GM12878 (cell line): ENCODE measurements around the gene NPW. TPM values are rescaled to one million over a fixed set of nuclear protein-coding genes. Genes with fewer than 3 reads are reported as not detected.

ENCODE experiments used
- ATAC-seq: fragments of 200-7000 bp; cut with Tn5 transposase; 3 replicates; pipeline ENCODE4 v1.9.1; 2020; ENCODE audit warnings: mild to moderate bottlenecking, moderate library complexity
- BruUV-seq: library from RNA; stranded (reverse); fragments of 400-500 nt; replicated peaks from 2 replicates; lab custom pipeline; 2021; lab: Mats Ljungman, UMichigan
- CTCF ChIA-PET: fragments of 300-600 bp; sonication (Branson Sonifier 250); formaldehyde crosslinking; extraction: SDS; loops from one replicate; lab custom pipeline; 2021; ENCODE audit warnings: inconsistent platforms; lab: Yijun Ruan, JAX
- POLR2A ChIA-PET: fragments of 350-600 bp; formaldehyde crosslinking; extraction: SDS; loops from one replicate; lab custom pipeline; 2021; ENCODE audit warnings: inconsistent platforms; lab: Charles Lee
- RAD21 ChIA-PET: fragments of 300-600 bp; sonication (Branson Sonifier 250); formaldehyde crosslinking; loops from one replicate; lab custom pipeline; 2023; ENCODE audit warnings: antibody characterized with exemption; ENCODE audit not compliant: unreplicated experiment; lab: Charles Lee
- SMC1A ChIA-PET: fragments of 300-600 bp; sonication (Branson Sonifier 250); formaldehyde crosslinking; loops from one replicate; lab custom pipeline; 2023; ENCODE audit not compliant: unreplicated experiment, uncharacterized antibody; lab: Charles Lee
- DNase-seq: peaks from one replicate; pipeline ENCODE4 v3.0.0-alpha.2; 2011; ENCODE audit warnings: low read depth, low spot score
- FAIRE-seq: peaks from 3 replicates; lab custom pipeline; 2011; peaks lifted over from hg19 to GRCh38; lab: Jason Lieb, UNC
- H2AFZ ChIP-seq: 2 replicates; pipeline ENCODE4 v1.6.0; 2011; ENCODE audit warnings: low read depth, low read length, control low read depth; ENCODE audit not compliant: control insufficient read depth
- H3K27ac ChIP-seq: 2 replicates; pipeline ENCODE4 v1.5.1; 2011; ENCODE audit warnings: control low read depth; ENCODE audit not compliant: control insufficient read depth, insufficient read depth
- H3K27me3 ChIP-seq, 2 experiments: replicated peaks in 1 of 2; 2 replicates each; pipeline versions ENCODE4 v1.6.0 to v1.6.1; 2011; ENCODE audit warnings: low read length in 1 of 2; ENCODE audit not compliant: control insufficient read depth in 2 of 2, insufficient read depth in 2 of 2
- H3K36me3 ChIP-seq, 2 experiments: 2 replicates each; pipeline ENCODE4 v1.5.1; 2011; ENCODE audit warnings: low read length in 1 of 2; ENCODE audit not compliant: control insufficient read depth in 2 of 2, insufficient read depth in 2 of 2
- H3K4me1 ChIP-seq: 2 replicates; pipeline ENCODE4 v1.6.1; 2011; ENCODE audit warnings: mild to moderate bottlenecking, low read length, moderate library complexity, mixed read lengths; ENCODE audit not compliant: control insufficient read depth, insufficient read depth
- H3K4me2 ChIP-seq: 2 replicates; pipeline ENCODE4 v1.6.0; 2011; ENCODE audit warnings: control low read depth; ENCODE audit not compliant: control insufficient read depth, insufficient read depth
- H3K4me3 ChIP-seq: fragments of 200-600 bp; sonication (generic); 2 replicates; pipeline ENCODE4 v1.5.1; 2016
- H3K79me2 ChIP-seq: 2 replicates; pipeline ENCODE4 v1.6.0; 2011; ENCODE audit warnings: low read length; ENCODE audit not compliant: control insufficient read depth, insufficient read depth
- H3K9ac ChIP-seq: 2 replicates; pipeline ENCODE4 v1.8.0; 2011; ENCODE audit warnings: low read length, control low read depth, mixed read lengths; ENCODE audit not compliant: control insufficient read depth, insufficient read depth
- H3K9me3 ChIP-seq: replicated peaks from 3 replicates; pipeline ENCODE4 v1.5.1; 2011; ENCODE audit warnings: mild to moderate bottlenecking, low read length; ENCODE audit not compliant: control insufficient read depth, insufficient read depth
- H4K20me1 ChIP-seq: 2 replicates; pipeline ENCODE4 v1.6.0; 2011; ENCODE audit not compliant: control insufficient read depth, insufficient read depth
- ATF2 ChIP-seq: IDR thresholded peaks from 2 replicates; pipeline ENCODE4 v1.6.1; 2012; ENCODE audit warnings: low read length, inconsistent platforms
- BMI1 ChIP-seq: fragments of 450-650 bp; IDR thresholded peaks from 2 replicates; pipeline ENCODE4 v1.6.1; 2016; ENCODE audit warnings: mild to moderate bottlenecking, moderate library complexity, borderline replicate concordance
- BRCA1 ChIP-seq: IDR thresholded peaks from 2 replicates; pipeline ENCODE4 v1.6.1; 2011; ENCODE audit warnings: low read depth, low read length, improper control_type of control experiment
- DPF2 ChIP-seq: fragments of 450-650 bp; IDR thresholded peaks from 2 replicates; pipeline ENCODE4 v1.6.1; 2017; ENCODE audit warnings: mild to moderate bottlenecking
- ELK1 ChIP-seq: IDR thresholded peaks from 2 replicates; pipeline ENCODE4 v1.6.1; 2012; ENCODE audit warnings: low read depth, low read length, improper control_type of control experiment
- GABPA ChIP-seq: IDR thresholded peaks from 2 replicates; pipeline ENCODE4 v1.6.1; 2014; ENCODE audit warnings: antibody characterized with exemption, low read depth, mild to moderate bottlenecking, inconsistent platforms
- IKZF2 ChIP-seq, 2 experiments: fragments of 450-650 bp; IDR thresholded peaks; 2 replicates each; pipeline ENCODE4 v1.6.1; 2017; ENCODE audit warnings: mild to moderate bottlenecking in 2 of 2, moderate library complexity in 2 of 2
- JUND ChIP-seq: IDR thresholded peaks from 2 replicates; pipeline ENCODE4 v1.6.1; 2012; ENCODE audit warnings: low read depth, mild to moderate bottlenecking, low read length, improper control_type of control experiment, moderate library complexity
- LARP7 ChIP-seq: fragments of 450-650 bp; IDR thresholded peaks from 2 replicates; pipeline ENCODE4 v1.6.1; 2017; ENCODE audit warnings: mild to moderate bottlenecking
- MAX ChIP-seq: IDR thresholded peaks from 2 replicates; pipeline ENCODE4 v1.6.1; 2012; ENCODE audit warnings: low read depth, low read length, improper control_type of control experiment
- MEF2A ChIP-seq: IDR thresholded peaks from 2 replicates; pipeline ENCODE4 v1.6.1; 2011; ENCODE audit warnings: low read depth, mild to moderate bottlenecking, low read length, moderate library complexity; ENCODE audit not compliant: insufficient read depth
- MXI1 ChIP-seq: fragments of 150-350 bp; IDR thresholded peaks from 2 replicates; pipeline ENCODE4 v1.6.1; 2011; ENCODE audit warnings: low read depth, mild to moderate bottlenecking, inconsistent platforms, low read length, improper control_type of control experiment
- NBN ChIP-seq: fragments of 450-650 bp; IDR thresholded peaks from 2 replicates; pipeline ENCODE4 v1.6.1; 2016
- NFIC ChIP-seq: IDR thresholded peaks from 2 replicates; pipeline ENCODE4 v1.6.1; 2012; ENCODE audit warnings: low read depth, mild to moderate bottlenecking, inconsistent platforms, low read length, moderate library complexity
- RELA ChIP-seq: fragments of 450-650 bp; IDR thresholded peaks from 2 replicates; pipeline ENCODE4 v1.8.0; 2014; ENCODE audit warnings: borderline replicate concordance; ENCODE audit not compliant: partially characterized antibody
- SPI1 ChIP-seq: IDR thresholded peaks from 2 replicates; pipeline ENCODE4 v1.6.1; 2011; ENCODE audit warnings: low read depth, mild to moderate bottlenecking, low read length, moderate library complexity, borderline replicate concordance; ENCODE audit not compliant: insufficient read depth
- ZBED1 ChIP-seq: IDR thresholded peaks from 2 replicates; pipeline ENCODE4 v1.6.1; 2016; ENCODE audit warnings: borderline replicate concordance
- ZNF274 ChIP-seq: IDR thresholded peaks from one replicate; pipeline ENCODE4 v1.8.0; 2011; ENCODE audit not compliant: insufficient read length, insufficient read depth
- WGBS: methylation state at CpG from one replicate; pipeline ENCODE4 v1.1.6; 2016; ENCODE audit warnings: low lambda C conversion rate; ENCODE audit not compliant: insufficient replicate concordance, insufficient coverage; ENCODE audit errors: missing lambda C conversion rate; 5-methylcytosine and 5-hydroxymethylcytosine counted together
- in situ Hi-C: fragments of 300-500 bp; cut with MboI; formaldehyde crosslinking; loops from 9 replicates; pipeline ENCODE4 v1.14.3; 2018; ENCODE audit warnings: mixed read lengths
- intact Hi-C: fragments of 100-400 bp; cut with micrococcal nuclease; formaldehyde crosslinking; loops from one replicate; pipeline ENCODE4 v1.14.2; 2022; ENCODE audit not compliant: unreplicated experiment
- polyA plus RNA-seq, 11 experiments: library from polyadenylated mRNA; depleted of rRNA in 4 of 11; unstranded in 6 of 11; stranded (reverse) in 5 of 11; fragments of >200 nt; fragmentation: Nextera tagmentation in 4 of 11; fragmentation: Illumina TruSeq in 1 of 11; extraction: Ambion mirVana in 4 of 11; extraction: Trizol in 1 of 11; gene quantifications; 1 replicate in 1 of 11; 2 replicates in 10 of 11; pipeline versions ENCODE4 v1.2.1 to v1.2.3, GENCODE V29; 2011 to 2016; ENCODE audit warnings: inconsistent platforms in 2 of 11, missing spikeins in 2 of 11, low read depth in 1 of 11
- total RNA-seq, 4 experiments: library from RNA; depleted of rRNA in 3 of 4; stranded (reverse); fragments of >200 nt in 3 of 4; fragmentation: Illumina TruSeq in 1 of 4; extraction: Trizol in 1 of 4; gene quantifications; 2 replicates each; pipeline versions ENCODE4 v1.2.1 to v1.2.3, GENCODE V29; 2013 to 2021

Gene NPW
- total and polyA plus RNA-seq, 10 of the 15 experiments (the other 5 are each of a cell fraction or from before 2014, with no cell fraction given) = 0.23 to 2.5 (median 0.98) TPM; not detected in 4

GRCh38 chr16:2031081-2031577, 11.5 kb downstream of the NPW start:
- ChIA-PET CTCF (no interaction called here), RAD21 (interaction anchor here (1.3 kb wide), 1 partner anchor 109 kb away, joined by 3 read pairs; no protein-coding TSS in a partner anchor), POLR2A (no interaction called here), SMC1A (no interaction called here)
- DNase-seq (no peak), ATAC-seq (no peak), FAIRE-seq (no peak)
- Histone ChIP-seq H3K79me2 (no peaks in the 10 kb centered on the region), H3K36me3 (no peaks in the 10 kb centered on the region), H3K27ac (no peak overlapping the region), H3K4me2 (no peak overlapping the region), H4K20me1 (peaks cover 5% of the 10 kb centered on the region; the same call in 1 of the 2 replicates), H2AFZ (no peak overlapping the region), H3K4me1 (no peaks in the 10 kb centered on the region), H3K4me3 (no peak overlapping the region), H3K9ac (no peak overlapping the region), H3K27me3 (peaks cover 10 to 11% of the 10 kb centered on the region in 2 experiments), H3K9me3 (no peaks in the 10 kb centered on the region)
- in situ Hi-C loops = no loop called here
- TF ChIP-seq ZBED1 (no peak), BRCA1 (no peak), DPF2 (no peak), ATF2 (no peak), BMI1 (no peak), RELA (no peak), SPI1 (no peak), LARP7 (no peak), GABPA (no peak), MEF2A (no peak), MAX (no peak), JUND (no peak), IKZF2 (IDR thresholded peaks at IDR 0.05) (no peak), MXI1 (no peak), ZNF274 (no peak), ELK1 (no peak), NBN (no peak), NFIC (no peak)
- 55% methylated on average over 11 of the region's 11 CpGs for WGBS
- intact Hi-C loops = no loop called here
- no TSS peak for BruUV-seq
